ENCODE measurements around the gene POLR2C. TPM values are rescaled to one million over a fixed set of nuclear protein-coding genes. Genes with fewer than 3 reads are reported as not detected.
A peak's percentile ranks its signal among the peaks of the same experiment; 100 is the strongest.

The POLR2C gene
- total and polyA plus RNA-seq, 2 of the 13 experiments (the other 11 are each of a cell fraction or from before 2014, with no cell fraction given) = 104 to 216 TPM

- TF ChIP-seq, protein P1, sequence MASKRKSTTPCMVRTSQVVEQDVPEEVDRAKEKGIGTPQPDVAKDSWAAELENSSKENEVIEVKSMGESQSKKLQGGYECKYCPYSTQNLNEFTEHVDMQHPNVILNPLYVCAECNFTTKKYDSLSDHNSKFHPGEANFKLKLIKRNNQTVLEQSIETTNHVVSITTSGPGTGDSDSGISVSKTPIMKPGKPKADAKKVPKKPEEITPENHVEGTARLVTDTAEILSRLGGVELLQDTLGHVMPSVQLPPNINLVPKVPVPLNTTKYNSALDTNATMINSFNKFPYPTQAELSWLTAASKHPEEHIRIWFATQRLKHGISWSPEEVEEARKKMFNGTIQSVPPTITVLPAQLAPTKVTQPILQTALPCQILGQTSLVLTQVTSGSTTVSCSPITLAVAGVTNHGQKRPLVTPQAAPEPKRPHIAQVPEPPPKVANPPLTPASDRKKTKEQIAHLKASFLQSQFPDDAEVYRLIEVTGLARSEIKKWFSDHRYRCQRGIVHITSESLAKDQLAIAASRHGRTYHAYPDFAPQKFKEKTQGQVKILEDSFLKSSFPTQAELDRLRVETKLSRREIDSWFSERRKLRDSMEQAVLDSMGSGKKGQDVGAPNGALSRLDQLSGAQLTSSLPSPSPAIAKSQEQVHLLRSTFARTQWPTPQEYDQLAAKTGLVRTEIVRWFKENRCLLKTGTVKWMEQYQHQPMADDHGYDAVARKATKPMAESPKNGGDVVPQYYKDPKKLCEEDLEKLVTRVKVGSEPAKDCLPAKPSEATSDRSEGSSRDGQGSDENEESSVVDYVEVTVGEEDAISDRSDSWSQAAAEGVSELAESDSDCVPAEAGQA (IDR thresholded peaks at IDR 0.05; ENCODE audit: low read depth) = no peak
- TF ChIP-seq, protein P1 (CRISPR knock-in tag; IDR thresholded peaks at IDR 0.05; ENCODE audit: borderline replicate concordance) = no peak
- TF ChIP-seq NONO (IDR thresholded peaks at IDR 0.05) (no peak), NONO (CRISPR knock-in tag; conservative IDR thresholded peaks at IDR 0.05) (0 out of 2 replicates have a peak, but pooled peaks have one; percentile 34), RBM22 (optimal IDR thresholded peaks at IDR 0.05; ENCODE audit: low read length) (no peak), KAT7 (CRISPR knock-in tag; IDR thresholded peaks at IDR 0.05; ENCODE audit: borderline replicate concordance) (no peak), ZNF382 (CRISPR knock-in tag; IDR thresholded peaks at IDR 0.05; ENCODE audit: borderline replicate concordance) (no peak), USF2 (IDR thresholded peaks at IDR 0.05; ENCODE audit: low read depth, low read length) (no peak), USF2 (CRISPR knock-in tag; IDR thresholded peaks at IDR 0.05; ENCODE audit: borderline replicate concordance) (no peak), PAF1 (CRISPR knock-in tag; IDR thresholded peaks at IDR 0.05) (no peak), ELF4 (CRISPR knock-in tag; IDR thresholded peaks at IDR 0.05; ENCODE audit: borderline replicate concordance) (no peak), HMGXB4 (CRISPR knock-in tag; IDR thresholded peaks at IDR 0.05; ENCODE audit: borderline replicate concordance in 1 of 2, low read depth in 1 of 2) (no peak), ZNF260 (CRISPR knock-in tag; IDR thresholded peaks at IDR 0.05; ENCODE audit: borderline replicate concordance, low read depth) (no peak), U2AF2 (IDR thresholded peaks at IDR 0.05; ENCODE audit: low read depth, low read length) (0 out of 2 replicates have a peak, but pooled peaks have one; percentile 61), ZNF343 (CRISPR knock-in tag; IDR thresholded peaks at IDR 0.05) (no peak), PRMT3 (CRISPR knock-in tag; IDR thresholded peaks at IDR 0.05; ENCODE audit: borderline replicate concordance, low read depth) (no peak)
- TF ChIP-seq, protein P2, sequence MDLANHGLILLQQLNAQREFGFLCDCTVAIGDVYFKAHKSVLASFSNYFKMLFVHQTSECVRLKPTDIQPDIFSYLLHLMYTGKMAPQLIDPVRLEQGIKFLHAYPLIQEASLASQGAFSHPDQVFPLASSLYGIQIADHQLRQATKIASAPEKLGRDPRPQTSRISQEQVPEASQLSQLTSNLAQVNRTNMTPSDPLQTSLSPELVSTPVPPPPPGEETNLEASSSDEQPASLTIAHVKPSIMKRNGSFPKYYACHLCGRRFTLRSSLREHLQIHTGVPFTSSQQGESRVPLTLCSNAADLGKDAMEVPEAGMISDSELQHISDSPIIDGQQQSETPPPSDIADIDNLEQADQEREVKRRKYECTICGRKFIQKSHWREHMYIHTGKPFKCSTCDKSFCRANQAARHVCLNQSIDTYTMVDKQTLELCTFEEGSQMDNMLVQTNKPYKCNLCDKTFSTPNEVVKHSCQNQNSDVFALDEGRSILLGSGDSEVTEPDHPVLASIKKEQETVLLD (CRISPR knock-in tag; IDR thresholded peaks at IDR 0.05; ENCODE audit: low read depth) = 0 out of 2 replicates have a peak, but pooled peaks have one; percentile 4
These were observed 16.9 kb downstream of the POLR2C start (continued) for GRCh38 chr16:57479205-57479975.
